Pancreas (tissue), 10 donors: ENCODE measurements around the gene LSM11. TPM values are rescaled to one million over a fixed set of nuclear protein-coding genes. Genes with fewer than 3 reads are reported as not detected.

Source experiments
- ATAC-seq, 4 donors: fragments of 200-7000 bp; cut with Tn5 transposase; one replicate each; pipeline versions ENCODE4 v1.8.0 to v1.9.1; 2020; ENCODE audit warnings: mild to moderate bottlenecking in 4 of 4, moderate library complexity in 4 of 4
- DNase-seq, 6 donors: peaks; one replicate each; pipeline ENCODE4 v3.0.0-alpha.2; 2020
- FAIRE-seq: peaks from 2 replicates; lab custom pipeline; 2012; peaks lifted over from hg19 to GRCh38; lab: Jason Lieb, UNC
- H3K27ac ChIP-seq, 4 donors: fragments of 200-600 bp; sonication (generic); 1 replicate in 3 of 4; 2 replicates in 1 of 4; pipeline versions ENCODE4 v1.5.0 to v1.8.0; 2020
- H3K27me3 ChIP-seq, 4 donors: fragments of 200-600 bp; one replicate each; pipeline ENCODE4 v1.8.0; 2021
- H3K36me3 ChIP-seq, 3 donors: fragments of 200-600 bp; sonication (generic) in 1 of 3; one replicate each; pipeline versions ENCODE4 v1.5.0 to v1.8.0; 2020 to 2021
- H3K4me1 ChIP-seq, 3 donors: fragments of 200-600 bp; one replicate each; pipeline ENCODE4 v1.8.0; 2021
- H3K4me3 ChIP-seq, 4 donors: fragments of 200-600 bp; sonication (generic) in 2 of 4; one replicate each; pipeline versions ENCODE4 v1.5.0 to v1.8.0; 2020 to 2021
- H3K9me3 ChIP-seq, 4 donors: fragments of 200-600 bp; one replicate each; pipeline ENCODE4 v1.8.0; 2021
- CTCF ChIP-seq, 4 donors: fragments of 200-600 bp; sonication (generic) in 3 of 4; IDR thresholded peaks; one replicate each; pipeline versions ENCODE4 v1.5.0 to v1.8.0; 2021; ENCODE audit warnings: antibody characterized with exemption in 4 of 4
- WGBS, 2 donors: extraction: QIAGEN DNeasy Blood & Tissue Kit; methylation state at CpG; one replicate each; pipeline ENCODE4 v1.1.7; 2013; 5-methylcytosine and 5-hydroxymethylcytosine counted together
- intact Hi-C, 3 donors: fragments of 100-400 bp; cut with DNase I; formaldehyde crosslinking; loops; one replicate each; pipeline versions ENCODE4 v1.11.1 to v1.14.2; 2022
- polyA plus RNA-seq, 2 donors: library from polyadenylated mRNA; stranded (reverse); fragments of 200-250 nt; gene quantifications; one replicate each; pipeline ENCODE4 v1.2.3, GENCODE V29; 2013
- total RNA-seq, 6 donors: library from RNA; stranded (reverse); fragmentation: NEBNext Ultra II Directional in 4 of 6; extraction: Animal tissue kit (Norgen Biotek cat#: 25700) in 4 of 6; gene quantifications; one replicate each; pipeline versions ENCODE4 v1.2.1 to v1.2.4, GENCODE V29; 2021 to 2023
- donor health status: healthy with polysubstance abuse.
- donor health status: DM: no; HTN: no; CAD: no; lungs with moderate emphysema.
- donor health status: DM: no; HTN: no; CAD: no.
- donor health status: control.
- donor health status: control.
- donor health status: Bipolar disorder and iron deficiency.
- donor health status: DM: yes; HTN: yes; CAD: no.
- donor health status: DM: no; HTN: no; CAD: no.
- donor health status: DM: no; HTN: no; CAD: no.
- donor health status: DM: yes; HTN: yes; CAD: no.

Gene LSM11
- total and polyA plus RNA-seq, 8 donors = 0.57 to 2.7 (median 1.6) TPM

GRCh38 chr5:157732596-157733262 lies 10.8 kb upstream of the LSM11 start:
- ATAC-seq (no peak), DNase-seq (no peak), FAIRE-seq (no peak)
- H3K27me3 ChIP-seq = no peaks in the 10 kb centered on the region
- intact Hi-C loops = no loop called here
- H3K36me3 ChIP-seq = no peaks in the 10 kb centered on the region
- TF ChIP-seq CTCF (IDR thresholded peaks at IDR 0.05) = no peak
- no peak overlapping the region for H3K27ac ChIP-seq
- H3K4me3 ChIP-seq = no peak overlapping the region
- WGBS, 2 donors = 90 to 95% methylated on average over 8 of the region's 8 CpGs
- peaks cover 0 to 4% (median 0%) of the 10 kb centered on the region in 3 donors for H3K4me1 ChIP-seq
- no peaks in the 10 kb centered on the region for H3K9me3 ChIP-seq

GRCh38 chr5:157734436-157734835 lies 9.1 kb upstream of the LSM11 start:
- WGBS, 2 donors = 83 to 89% methylated on average over 7 of the region's 7 CpGs
- ATAC-seq = no peak
- TF ChIP-seq CTCF (IDR thresholded peaks at IDR 0.05) = no peak
- Histone ChIP-seq H3K4me1 (peaks cover 0 to 4% (median 0%) of the 10 kb centered on the region in 3 donors), H3K36me3 (no peaks in the 10 kb centered on the region), H3K4me3 (no peak overlapping the region), H3K27me3 (no peaks in the 10 kb centered on the region), H3K27ac (no peak overlapping the region), H3K9me3 (no peaks in the 10 kb centered on the region)
- DNase-seq = no peak
- intact Hi-C loops = no loop called here
- no peak for FAIRE-seq

- no peaks in the 10 kb centered on the region for H3K27me3 ChIP-seq
- ATAC-seq (no peak), FAIRE-seq (no peak), DNase-seq (no peak)
- H3K4me1 ChIP-seq = peaks cover 0 to 4% (median 0%) of the 10 kb centered on the region in 3 donors
- TF ChIP-seq CTCF (IDR thresholded peaks at IDR 0.05) = no peak
- no peak overlapping the region for H3K4me3 ChIP-seq
- 82 to 94% methylated on average over 6 of the region's 6 CpGs for WGBS, 2 donors
- H3K27ac ChIP-seq = no peak overlapping the region
- intact Hi-C loops = no loop called here
- H3K9me3 ChIP-seq = no peaks in the 10 kb centered on the region
- no peaks in the 10 kb centered on the region for H3K36me3 ChIP-seq
Measured at GRCh38 chr5:157735991-157736390, 7.5 kb upstream of the LSM11 start.

GRCh38 chr5:157739388-157740228 lies 3.9 kb upstream of the LSM11 start:
- no peak for TF ChIP-seq CTCF (IDR thresholded peaks at IDR 0.05)
- Histone ChIP-seq H3K27me3 (no peaks in the 10 kb centered on the region), H3K4me3 (no peak overlapping the region), H3K4me1 (peaks cover 0 to 4% (median 0%) of the 10 kb centered on the region in 3 donors), H3K9me3 (no peaks in the 10 kb centered on the region), H3K27ac (no peak overlapping the region), H3K36me3 (no peaks in the 10 kb centered on the region)
- intact Hi-C loops = no loop called here
- DNase-seq (no peak), ATAC-seq (no peak), FAIRE-seq (no peak)
- 82 to 87% methylated on average over 12 of the region's 12 CpGs for WGBS, 2 donors
